MCF 10A (cell line): ENCODE data around the gene CFAP44. TPM values are rescaled to one million over a fixed set of nuclear protein-coding genes. Genes with fewer than 3 reads are reported as not detected.

Experiments
- Bru-seq: library from RNA; stranded (reverse); fragments of 400-500 nt; gene quantifications from one replicate; lab custom pipeline; 2021; lab: Mats Ljungman, UMichigan
- BruChase-seq, 2 experiments: library from RNA; stranded (reverse); fragments of 400-500 nt; gene quantifications; one replicate each; lab custom pipeline; 2021; lab: Mats Ljungman, UMichigan
- BruUV-seq: library from RNA; stranded (reverse); fragments of 400-500 nt; replicated peaks from 2 replicates; lab custom pipeline; 2021; lab: Mats Ljungman, UMichigan
- CTCF ChIA-PET: fragments of 300-600 bp; sonication (Branson Sonifier 250); formaldehyde crosslinking; extraction: SDS; loops from one replicate; lab custom pipeline; 2021; ENCODE audit warnings: antibody characterized with exemption, inconsistent platforms; lab: Yijun Ruan, JAX
- POLR2A ChIA-PET: fragments of 300-600, 350-650 bp; sonication (Branson Sonifier 250); formaldehyde crosslinking; extraction: SDS; loops from one replicate; lab custom pipeline; 2020; ENCODE audit warnings: antibody characterized with exemption, inconsistent platforms; lab: Yijun Ruan, JAX
- DNase-seq: peaks from one replicate; pipeline ENCODE4 v3.0.0-alpha.2; 2018; ENCODE audit not compliant: unreplicated experiment
- H3K27ac Mint-ChIP-seq: one replicate; pipeline ENCODE4 v1.8.0; 2022; ENCODE audit warnings: mild to moderate bottlenecking, low read depth, mixed read lengths; ENCODE audit not compliant: unreplicated experiment
- H3K27me3 Mint-ChIP-seq: one replicate; pipeline ENCODE4 v1.8.0; 2022; ENCODE audit warnings: mixed read lengths; ENCODE audit not compliant: insufficient read depth, unreplicated experiment
- H3K36me3 Mint-ChIP-seq: one replicate; pipeline ENCODE4 v1.8.0; 2022; ENCODE audit warnings: mild to moderate bottlenecking, moderate library complexity, mixed read lengths; ENCODE audit not compliant: insufficient read depth, unreplicated experiment
- H3K4me1 Mint-ChIP-seq: one replicate; pipeline ENCODE4 v1.8.0; 2022; ENCODE audit warnings: mixed read lengths; ENCODE audit not compliant: insufficient read depth, unreplicated experiment
- H3K4me3 Mint-ChIP-seq: one replicate; pipeline ENCODE4 v1.8.0; 2022; ENCODE audit warnings: mild to moderate bottlenecking, moderate library complexity, mixed read lengths; ENCODE audit not compliant: unreplicated experiment
- H3K9me3 Mint-ChIP-seq: one replicate; pipeline ENCODE4 v1.8.0; 2022; ENCODE audit warnings: mixed read lengths; ENCODE audit not compliant: unreplicated experiment
- intact Hi-C: fragments of 100-400 bp; cut with micrococcal nuclease; formaldehyde crosslinking; loops from 2 replicates; pipeline ENCODE4 v1.14.1; 2022
- long read RNA-seq: library from polyadenylated mRNA; stranded (forward); transcript quantifications from one replicate; pipeline ENCODE4 v2.0.0, GENCODE V29; 2022
- total RNA-seq: library from RNA; stranded (reverse); gene quantifications from 2 replicates; pipeline ENCODE4 v1.2.3, GENCODE V29; 2022
- TF ChIP-seq, protein P1 (sequence below): fragments of 200-600 bp; IDR thresholded peaks from one replicate; pipeline ENCODE4 v1.8.0; 2022; ENCODE audit warnings: antibody characterized with exemption, mild to moderate bottlenecking; ENCODE audit not compliant: unreplicated experiment

The CFAP44 gene, protein sequence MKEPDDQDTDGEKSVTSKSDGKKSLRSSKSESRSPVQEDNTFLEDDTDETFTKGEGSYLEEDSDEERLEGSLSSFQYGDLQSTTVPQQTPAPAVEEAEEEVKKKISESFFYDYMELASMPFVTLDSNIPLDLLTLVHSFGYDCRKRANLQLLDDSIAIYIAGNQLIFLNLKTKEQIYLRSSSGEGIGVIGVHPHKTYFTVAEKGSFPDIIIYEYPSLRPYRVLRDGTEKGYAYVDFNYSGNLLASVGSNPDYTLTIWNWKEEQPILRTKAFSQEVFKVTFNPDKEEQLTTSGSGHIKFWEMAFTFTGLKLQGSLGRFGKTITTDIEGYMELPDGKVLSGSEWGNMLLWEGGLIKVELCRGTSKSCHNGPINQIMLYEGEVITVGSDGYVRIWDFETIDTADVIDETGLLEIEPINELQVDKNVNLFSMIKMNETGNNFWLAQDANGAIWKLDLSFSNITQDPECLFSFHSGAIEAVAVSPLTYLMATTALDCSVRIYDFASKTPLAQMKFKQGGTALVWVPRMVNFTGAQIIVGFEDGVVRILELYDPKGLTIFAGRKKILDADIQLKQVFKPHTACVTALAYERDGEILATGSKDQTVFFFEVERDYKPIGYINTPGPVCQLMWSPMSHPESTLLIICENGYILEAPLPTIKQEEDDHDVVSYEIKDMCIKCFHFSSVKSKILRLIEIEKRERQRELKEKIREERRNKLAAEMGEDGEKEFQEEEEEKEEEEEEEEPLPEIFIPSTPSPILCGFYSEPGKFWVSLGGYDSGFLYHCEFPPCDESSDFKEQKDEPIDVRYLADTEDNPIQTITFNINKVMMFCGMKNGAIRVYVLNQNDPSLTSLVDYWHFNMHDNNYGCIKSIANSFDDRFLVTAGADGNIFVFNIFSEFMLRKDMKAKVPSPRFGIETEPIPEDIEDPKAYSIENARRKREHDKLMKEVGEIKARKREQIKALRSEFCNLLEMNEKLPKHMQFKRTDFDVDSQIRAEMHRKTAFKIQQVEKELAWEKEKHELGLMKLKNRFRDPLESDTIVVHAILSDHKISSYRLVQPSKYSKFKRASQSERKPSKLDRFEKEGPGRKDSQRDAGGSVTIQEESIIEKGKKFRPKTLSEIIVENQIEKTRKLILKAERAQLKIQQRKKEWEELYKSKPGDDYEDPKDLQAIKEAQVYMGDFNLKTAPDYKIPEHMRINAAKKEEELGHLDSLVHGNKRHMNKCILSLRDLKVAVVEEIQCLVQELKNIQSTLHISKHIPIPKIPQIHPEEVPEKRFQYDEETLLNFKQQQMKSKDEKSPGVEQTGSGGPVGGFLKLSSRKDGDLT (N-terminal part only)
- total RNA-seq (4.0 and 6.7 TPM in 2 replicates), Bru-seq, nascent RNA (percentile 55 among the genes with signal in this experiment), BruChase-seq, experiment 1, labeled RNA remaining after a 6-hour chase (percentile 63 among the genes with signal in this experiment), BruChase-seq, experiment 2, labeled RNA remaining after a 2-hour chase (percentile 62 among the genes with signal in this experiment)
- long read RNA-seq = 0 reads

DNA sequence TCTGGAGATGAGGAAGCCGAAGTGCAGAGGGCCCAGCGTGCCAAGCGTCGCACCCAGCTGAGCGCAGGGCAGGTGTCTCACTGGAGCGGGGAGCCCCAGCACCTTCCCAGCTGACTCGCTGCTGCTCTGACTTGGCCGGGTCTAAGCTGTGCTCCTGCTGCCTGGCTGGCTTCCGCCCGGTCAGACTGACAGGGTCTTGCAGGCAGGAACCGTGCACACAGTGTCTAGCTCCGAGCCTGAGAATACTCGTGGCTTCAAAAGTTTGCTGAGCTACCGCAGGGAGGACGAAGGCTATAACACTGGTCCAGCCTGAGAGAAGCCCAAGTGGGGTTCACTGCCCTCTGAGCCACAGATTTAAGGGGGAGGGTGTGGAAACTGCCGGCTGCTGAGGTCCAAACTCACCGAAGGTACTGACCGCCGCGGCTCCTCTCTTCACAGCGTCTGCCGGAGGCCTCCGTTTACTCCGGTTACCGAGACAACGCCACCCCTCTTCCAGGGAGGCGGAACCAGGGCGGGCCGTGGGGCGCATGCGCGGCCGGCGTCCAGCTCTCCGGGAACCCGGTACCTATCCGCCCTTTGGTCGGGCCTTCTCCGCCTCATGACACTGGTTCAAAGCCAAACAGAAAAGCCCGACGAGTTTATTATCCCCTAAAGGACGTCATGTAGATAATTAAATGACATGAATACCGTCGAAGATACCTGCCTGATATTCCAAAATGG is at the start of gene CFAP44:
Gene CFAP44 (minus strand): TSS at position 443 of the 720 bp plus-strand sequence. CDS start 7,829 bp downstream, outside the sequence.
- no TSS peak for BruUV-seq
- Mint-ChIP-seq H3K27ac (no peak within 1 kb of the TSS), H3K27me3 (no peaks in the 10 kb centered on the region), H3K4me3 (no peak within 1 kb of the TSS), H3K9me3 (no peaks in the 10 kb centered on the region), H3K36me3 (peaks cover 26% of the 10 kb centered on the region), H3K4me1 (no peaks in the 10 kb centered on the region)
- intact Hi-C loops = no loop called here
- CTCF ChIA-PET = no interaction called here
- POLR2A ChIA-PET = no interaction called here
- no peak for DNase-seq
- TF ChIP-seq, protein P1, sequence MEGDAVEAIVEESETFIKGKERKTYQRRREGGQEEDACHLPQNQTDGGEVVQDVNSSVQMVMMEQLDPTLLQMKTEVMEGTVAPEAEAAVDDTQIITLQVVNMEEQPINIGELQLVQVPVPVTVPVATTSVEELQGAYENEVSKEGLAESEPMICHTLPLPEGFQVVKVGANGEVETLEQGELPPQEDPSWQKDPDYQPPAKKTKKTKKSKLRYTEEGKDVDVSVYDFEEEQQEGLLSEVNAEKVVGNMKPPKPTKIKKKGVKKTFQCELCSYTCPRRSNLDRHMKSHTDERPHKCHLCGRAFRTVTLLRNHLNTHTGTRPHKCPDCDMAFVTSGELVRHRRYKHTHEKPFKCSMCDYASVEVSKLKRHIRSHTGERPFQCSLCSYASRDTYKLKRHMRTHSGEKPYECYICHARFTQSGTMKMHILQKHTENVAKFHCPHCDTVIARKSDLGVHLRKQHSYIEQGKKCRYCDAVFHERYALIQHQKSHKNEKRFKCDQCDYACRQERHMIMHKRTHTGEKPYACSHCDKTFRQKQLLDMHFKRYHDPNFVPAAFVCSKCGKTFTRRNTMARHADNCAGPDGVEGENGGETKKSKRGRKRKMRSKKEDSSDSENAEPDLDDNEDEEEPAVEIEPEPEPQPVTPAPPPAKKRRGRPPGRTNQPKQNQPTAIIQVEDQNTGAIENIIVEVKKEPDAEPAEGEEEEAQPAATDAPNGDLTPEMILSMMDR = no peak

DNA sequence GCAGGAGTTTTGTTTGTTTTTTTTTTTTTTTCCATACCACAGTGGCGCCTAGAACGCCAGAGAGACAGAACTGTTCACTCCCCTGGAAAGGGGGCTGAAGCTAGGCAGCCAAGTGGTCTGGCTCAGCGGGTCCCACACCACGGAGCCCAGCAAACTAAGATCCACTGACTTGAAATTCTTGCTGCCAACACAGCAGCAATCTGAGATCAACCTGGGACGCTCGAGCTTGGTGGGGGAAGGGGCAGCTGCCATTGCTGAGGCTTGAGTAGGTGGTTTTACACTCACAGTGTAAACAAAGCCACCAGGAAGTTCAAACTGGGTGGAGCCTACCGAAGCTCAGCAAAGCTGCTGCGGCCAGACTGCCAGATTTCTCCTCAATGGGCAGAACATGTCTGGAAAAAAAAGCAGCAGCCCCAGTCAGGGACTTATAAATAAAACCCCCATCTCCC is 43.9 kb upstream of the CFAP44 start:
- H3K36me3 Mint-ChIP-seq = peaks cover 6% of the 10 kb centered on the region
- H3K27ac Mint-ChIP-seq = no peak overlapping the region
- CTCF ChIA-PET = interaction anchor here (0.6 to 0.8 kb wide), 3 partner anchors 8 to 93 kb away, joined by 3 read pairs; no protein-coding TSS in a partner anchor
- TF ChIP-seq, protein P1 = no peak
- POLR2A ChIA-PET = no interaction called here
- H3K4me1 Mint-ChIP-seq = no peaks in the 10 kb centered on the region
- no peak overlapping the region for H3K4me3 Mint-ChIP-seq
- intact Hi-C loops = no loop called here
- no peaks in the 10 kb centered on the region for H3K27me3 Mint-ChIP-seq
- DNase-seq = no peak
- no peaks in the 10 kb centered on the region for H3K9me3 Mint-ChIP-seq
- BruUV-seq = no TSS peak

DNA sequence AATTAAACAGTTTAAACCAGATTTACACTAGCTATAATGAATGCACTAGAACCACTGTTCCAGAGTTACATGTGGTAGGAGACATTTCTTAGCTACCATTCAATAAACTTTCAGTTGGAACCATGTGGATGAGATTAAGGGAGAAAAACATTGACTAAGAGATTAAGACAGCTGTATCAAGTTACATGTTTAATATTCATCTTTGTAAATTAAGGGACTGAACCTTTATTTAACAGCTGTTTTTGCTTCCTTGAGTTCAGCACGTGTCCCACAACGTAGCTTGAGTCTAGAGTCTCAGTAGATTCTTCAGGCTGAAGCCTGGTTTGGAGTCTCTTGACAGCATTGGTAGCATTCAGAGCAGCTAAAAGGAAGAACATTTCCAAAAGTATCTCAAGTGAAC is 27.2 kb upstream of the CFAP44 start:
- CTCF ChIA-PET = interaction anchor here (0.6 to 1.5 kb wide), 3 partner anchors 12 to 482 kb away, joined by 3 to 4 read pairs (median 3); no protein-coding TSS in a partner anchor

More for the DNA sequence above, 27.2 kb upstream of the CFAP44 start:
- Mint-ChIP-seq H3K27ac (no peak overlapping the region), H3K4me1 (no peaks in the 10 kb centered on the region), H3K4me3 (no peak overlapping the region), H3K36me3 (peaks cover 28% of the 10 kb centered on the region), H3K27me3 (no peaks in the 10 kb centered on the region), H3K9me3 (peaks cover 15% of the 10 kb centered on the region)
- TF ChIP-seq, protein P1 = no peak
- no peak for DNase-seq
- intact Hi-C loops = no loop called here
- POLR2A ChIA-PET = no interaction called here
- BruUV-seq = no TSS peak
